NCI-H82 treated with DMSO at 0.1 percent for 48 hours (cell line): ENCODE data around the gene CCNDBP1.

Experiments
- DNase-seq: peaks from one replicate; lab custom pipeline; 2025; ENCODE audit not compliant: unreplicated experiment; lab: John Stamatoyannopoulos, UW

Gene CCNDBP1

DNA sequence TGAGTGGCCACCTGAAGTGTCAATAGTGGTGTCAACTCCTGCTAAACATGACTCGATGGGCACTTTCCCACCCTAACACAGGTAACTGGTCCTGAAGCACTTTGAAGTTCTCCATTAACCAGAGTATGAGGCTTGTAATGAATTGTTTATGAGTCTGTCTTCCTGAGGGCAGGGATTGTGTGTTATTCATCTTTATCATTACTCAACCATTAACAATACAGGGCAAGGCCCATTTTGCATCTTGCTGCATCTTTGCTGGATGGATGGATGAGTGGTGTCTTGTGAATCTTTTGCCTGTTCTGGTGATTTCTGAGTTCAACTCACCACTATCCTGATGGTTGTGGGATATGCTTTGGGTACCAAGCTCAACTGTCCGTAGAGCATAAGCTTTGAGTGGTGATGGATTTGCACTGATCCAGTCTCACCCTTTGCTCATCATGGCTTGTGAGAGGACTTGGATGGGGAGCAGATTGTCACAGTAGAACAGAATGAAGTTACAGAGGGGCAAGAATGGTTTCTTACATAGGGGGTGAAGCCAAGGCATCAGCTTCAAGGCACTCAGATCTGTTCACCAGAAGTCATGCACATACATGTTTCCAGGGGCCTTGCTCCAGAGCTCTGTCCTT lies 57.9 kb downstream of the CCNDBP1 start:
- DNase-seq, result no peak

- DNase-seq, result no peak
Measured at GRCh38 chr15:43244092-43244491, 58.9 kb downstream of the CCNDBP1 start.

DNA sequence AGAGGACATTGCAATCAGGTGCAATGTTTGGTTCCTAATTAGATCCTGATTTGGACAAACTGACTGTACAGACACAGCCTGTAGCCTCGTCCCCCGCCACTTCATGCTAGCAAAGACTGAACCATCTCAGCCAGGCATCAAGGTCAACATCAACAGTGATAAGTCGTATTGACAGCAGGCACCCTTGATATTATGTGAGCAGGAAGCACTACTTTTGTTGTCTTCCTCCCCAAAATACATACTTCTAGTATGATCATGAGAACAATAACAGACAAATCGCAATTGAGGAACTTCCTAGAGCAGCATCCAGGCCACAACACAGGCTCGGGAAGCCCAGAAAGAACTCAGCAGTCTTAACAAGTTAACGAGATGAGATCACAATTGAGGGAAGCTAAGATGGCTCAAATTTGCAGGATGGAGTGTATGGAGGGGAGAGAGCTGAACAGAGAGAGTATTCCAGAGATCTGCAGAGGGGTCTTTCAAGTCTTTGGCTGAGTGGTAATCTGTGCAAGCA lies 61.1 kb downstream of the CCNDBP1 start:
- DNase-seq, result no peak
